ENCODE measurements around the gene EVL.

EVL gene

DNA sequence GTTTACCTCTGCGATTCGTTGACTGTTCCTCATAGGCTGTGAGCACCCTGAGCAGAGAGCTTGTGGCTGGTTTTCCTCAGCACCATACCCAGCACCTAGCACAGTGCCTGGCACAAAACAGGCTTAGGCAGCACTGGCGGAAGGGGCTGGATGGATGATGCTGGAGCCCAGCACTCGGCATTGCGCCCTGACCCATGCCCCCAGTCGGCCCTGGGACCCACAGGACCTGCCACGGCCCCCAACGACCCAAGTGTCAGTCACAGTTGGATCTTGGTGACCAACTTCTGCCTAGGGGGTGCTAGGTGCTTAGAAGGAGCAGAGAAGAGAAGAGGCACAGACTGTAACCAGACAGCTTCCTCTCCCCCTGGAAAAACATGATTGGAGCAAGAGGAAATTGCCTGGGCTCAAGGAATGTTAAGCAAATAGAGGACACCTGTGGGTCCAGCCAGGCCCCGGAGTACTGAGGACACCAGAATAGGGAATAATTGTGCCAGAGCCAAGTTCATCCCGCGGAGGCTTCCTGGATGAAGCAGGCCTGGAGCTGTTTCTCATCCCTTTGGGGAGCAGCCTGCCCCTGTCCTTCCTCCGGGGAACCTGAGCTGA lies 62.7 kb downstream of the EVL start:
- DNase-seq (ENCODE audit: low read depth in 2 of 2), result no peak

DNA sequence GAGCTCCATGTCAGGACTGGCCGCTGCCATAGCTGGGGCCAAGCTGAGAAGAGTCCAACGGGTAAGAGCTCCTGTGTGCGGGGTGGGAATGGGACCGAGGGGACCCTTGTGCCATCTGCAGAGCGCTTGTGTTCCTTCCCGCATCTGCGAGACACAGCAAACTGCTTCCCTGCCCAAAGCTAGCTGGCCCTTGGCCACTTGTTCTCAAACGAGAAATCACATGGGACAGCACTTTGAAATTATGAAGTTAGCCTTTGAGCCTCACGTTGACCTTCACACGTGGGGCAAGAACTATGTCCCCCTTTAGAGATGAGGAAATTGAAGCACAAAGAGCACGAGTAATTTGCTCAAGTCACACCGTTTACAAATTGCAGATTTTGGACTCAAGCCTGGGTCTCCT lies 63.5 kb downstream of the EVL start:
- no peak for DNase-seq (ENCODE audit: low read depth in 2 of 2)

- DNase-seq (ENCODE audit: low read depth in 2 of 2), result no peak
Measured at GRCh38 chr14:100129161-100129589, 64.0 kb downstream of the EVL start.

DNA sequence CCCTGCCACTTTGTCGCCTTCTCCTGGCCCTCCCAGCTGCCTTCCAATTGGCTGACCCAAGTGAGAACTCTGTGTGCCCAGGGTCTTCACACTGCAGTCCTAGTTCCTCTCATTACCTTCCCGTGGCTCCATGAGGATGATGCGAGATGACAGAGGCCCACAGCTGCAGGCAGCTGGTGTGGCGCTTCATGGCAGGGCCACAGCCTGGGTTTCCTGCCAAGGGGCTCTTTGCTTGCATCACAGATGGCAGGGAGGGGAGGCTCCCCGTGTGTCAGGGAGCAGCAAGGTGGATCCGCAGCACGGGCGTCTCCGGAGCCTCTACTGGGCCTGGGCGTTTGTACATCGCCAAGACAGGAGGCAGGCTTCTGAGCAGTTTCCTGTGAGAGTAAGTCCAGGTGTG lies 65.3 kb downstream of the EVL start:
- DNase-seq (ENCODE audit: low read depth in 2 of 2), result no peak

GRCh38 chr14:100131181-100131580 lies 66.0 kb downstream of the EVL start:
- no peak for DNase-seq (ENCODE audit: low read depth in 2 of 2)

DNA sequence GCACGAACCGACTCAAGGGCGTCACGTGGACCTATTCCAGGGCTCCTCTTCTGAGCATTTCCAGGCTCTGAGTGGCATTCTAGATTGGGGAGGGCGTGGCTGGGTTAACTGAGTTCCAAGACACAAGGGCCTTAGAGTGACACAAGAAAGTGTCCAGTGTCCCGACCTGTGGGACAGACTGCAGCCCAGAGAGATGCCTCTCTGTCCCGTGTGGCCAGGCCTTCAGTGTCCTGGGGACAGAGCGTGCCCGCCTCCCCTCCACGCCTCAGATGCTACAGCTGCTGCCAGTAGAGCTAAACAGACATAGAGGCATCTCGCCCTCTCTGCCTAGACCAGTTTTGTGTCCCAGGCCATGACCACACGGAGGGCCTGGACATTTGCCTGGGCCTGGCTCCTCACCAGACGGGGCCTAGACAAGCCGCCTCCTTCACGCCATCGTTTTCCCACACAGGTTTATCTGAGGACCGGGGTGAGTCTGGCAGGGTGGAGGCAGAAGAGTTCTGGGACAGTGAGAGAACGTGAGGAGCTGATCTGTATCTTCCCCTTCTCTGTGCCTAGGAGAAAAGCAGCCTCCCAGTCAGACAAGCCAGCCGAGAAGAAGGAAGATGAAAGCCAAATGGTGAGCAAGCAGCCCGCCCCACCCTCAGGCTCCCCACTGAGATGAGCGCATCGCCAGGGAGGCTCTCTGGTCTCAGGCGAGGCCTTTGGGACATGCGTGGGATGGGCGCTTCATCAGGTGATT lies 67.1 kb downstream of the EVL start:
- no peak for DNase-seq (ENCODE audit: low read depth in 2 of 2)

GRCh38 chr14:100132903-100133510 lies 67.8 kb downstream of the EVL start:
- DNase-seq (ENCODE audit: low read depth in 2 of 2), result no peak

- no peak for DNase-seq (ENCODE audit: low read depth in 2 of 2)
Measured at GRCh38 chr14:100134586-100134985, 69.4 kb downstream of the EVL start.

GRCh38 chr14:100135073-100135472 lies 69.9 kb downstream of the EVL start:
- no peak for DNase-seq (ENCODE audit: low read depth in 2 of 2)

DNA sequence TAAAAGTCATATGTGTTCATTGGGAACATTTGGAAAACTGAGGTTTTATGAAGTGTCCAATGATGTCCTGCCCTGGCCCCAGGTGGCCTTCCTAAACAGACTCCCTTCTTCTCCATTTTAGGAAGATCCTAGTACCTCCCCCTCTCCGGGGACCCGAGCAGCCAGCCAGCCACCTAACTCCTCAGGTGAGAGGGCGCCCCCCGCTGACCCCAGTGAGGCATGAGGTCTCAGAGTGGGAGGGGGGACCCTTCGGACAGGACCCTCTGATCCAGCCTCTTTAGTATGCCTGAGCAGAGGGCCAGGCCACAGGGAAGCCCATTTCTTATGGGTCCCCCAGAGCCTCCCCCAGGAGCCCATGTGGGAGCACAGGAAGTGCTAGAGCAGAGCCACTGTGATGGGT lies 70.6 kb downstream of the EVL start:
- no peak for DNase-seq (ENCODE audit: low read depth in 2 of 2)

- DNase-seq (ENCODE audit: low read depth in 2 of 2), result no peak
Measured at GRCh38 chr14:100137173-100137572, 72.0 kb downstream of the EVL start.

- no peak for DNase-seq (ENCODE audit: low read depth in 2 of 2)
Measured at GRCh38 chr14:100138082-100138787, 73.0 kb downstream of the EVL start.

GRCh38 chr14:100138955-100139354 lies 73.7 kb downstream of the EVL start:
- no peak for DNase-seq (ENCODE audit: low read depth in 2 of 2)

GRCh38 chr14:100140452-100141078 lies 75.3 kb downstream of the EVL start:
- DNase-seq (ENCODE audit: low read depth in 2 of 2), result no peak

- no peak for DNase-seq (ENCODE audit: low read depth in 2 of 2)
Measured at GRCh38 chr14:100141098-100141497, 75.9 kb downstream of the EVL start.

GRCh38 chr14:100142073-100143040 lies 77.1 kb downstream of the EVL start:
- DNase-seq (ENCODE audit: low read depth in 2 of 2), result no peak

DNA sequence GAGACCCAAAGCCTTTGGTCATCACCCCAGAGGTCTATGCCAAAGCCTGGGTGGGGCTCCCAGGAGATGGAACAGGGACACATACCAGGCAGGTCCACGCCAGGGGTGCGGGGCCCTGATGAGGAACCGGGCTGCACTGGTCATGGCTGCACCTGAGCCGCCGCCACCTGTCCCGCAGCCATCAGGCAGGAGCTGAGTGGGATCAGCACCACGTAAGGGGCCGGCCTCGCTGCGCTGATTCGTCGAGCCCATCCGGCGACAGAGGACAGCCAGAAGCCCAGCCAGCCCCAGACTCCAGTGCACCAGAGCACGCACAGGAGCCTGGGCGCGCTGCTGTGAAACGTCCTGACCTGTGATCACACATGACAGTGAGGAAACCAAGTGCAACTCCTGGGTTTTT lies 78.3 kb downstream of the EVL start:
- DNase-seq (ENCODE audit: low read depth in 2 of 2), result no peak

GRCh38 chr14:100143934-100144333 lies 78.7 kb downstream of the EVL start:
- no peak for DNase-seq (ENCODE audit: low read depth in 2 of 2)

DNA sequence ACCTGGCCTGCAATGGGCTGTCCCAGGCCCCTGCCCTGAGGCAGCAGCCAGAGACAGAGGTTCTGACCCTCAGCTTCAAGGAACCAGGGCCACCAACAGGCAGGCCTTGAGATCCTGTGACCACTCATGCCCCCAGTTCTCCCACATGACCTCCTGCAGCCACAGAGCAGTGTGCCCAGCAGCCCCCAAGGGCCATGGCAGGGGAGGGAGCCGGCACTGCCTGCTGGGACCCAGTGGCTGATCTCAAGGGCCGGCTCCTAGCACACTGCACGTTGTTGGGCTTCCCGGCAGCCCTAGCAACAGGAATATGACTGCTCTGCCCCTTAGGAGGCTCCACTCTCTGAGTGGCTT lies 79.4 kb downstream of the EVL start:
- no peak for DNase-seq (ENCODE audit: low read depth in 2 of 2)

GRCh38 chr14:100144996-100145646 lies 79.9 kb downstream of the EVL start:
- DNase-seq (ENCODE audit: low read depth in 2 of 2), result no peak

All from stimulated activated CD4-positive, alpha-beta T cell treated with anti-CD3 and anti-CD28 coated beads, Interleukin-4, amount 100 ng/mL, for 48 hours (primary cell).